Measurements from ENCODE around the gene ZNF892. TPM values are rescaled to one million over a fixed set of nuclear protein-coding genes. Genes with fewer than 3 reads are reported as not detected.

Gene ZNF892
- total and polyA plus RNA-seq, 9 of the 15 experiments (the other 6 are each of a cell fraction or from before 2014, with no cell fraction given) = 0.07 to 0.13 (median 0.09) TPM; not detected in 6

DNA sequence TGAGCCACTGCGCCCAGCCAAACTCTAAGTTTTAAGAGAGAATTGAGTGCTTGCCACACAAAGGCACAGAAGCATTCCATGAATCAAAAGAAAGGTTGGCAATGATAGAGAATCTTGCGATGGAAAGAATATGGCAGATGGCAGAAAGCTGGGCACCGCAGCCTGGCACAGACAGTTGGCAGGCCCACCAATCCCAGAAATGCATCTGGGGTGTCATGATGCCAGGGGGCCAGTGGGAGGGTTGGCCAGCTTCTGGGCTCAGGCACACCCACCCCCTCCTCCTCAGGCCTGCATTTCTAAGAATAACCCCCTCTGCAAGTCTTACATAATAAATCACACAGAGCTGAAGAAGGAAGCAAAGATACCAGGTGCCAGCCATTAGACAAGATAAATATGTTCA lies 22.1 kb upstream of the ZNF892 start:
- no peaks in the 10 kb centered on the region for H3K9me3 ChIP-seq (replicated peaks; ENCODE audit: control insufficient read depth, insufficient read depth, low read depth, low read length)
- no TSS peak for BruUV-seq (replicated peaks)
- no peaks in the 10 kb centered on the region for H3K79me2 ChIP-seq (ENCODE audit: control insufficient read depth, insufficient read depth, low read length)
- ChIA-PET POLR2A (no interaction called here), CTCF (ENCODE audit: low intra/inter-chr PET ratio) (no interaction called here)
- no peak overlapping the region for H3K4me3 ChIP-seq
- no peak for DNase-seq (ENCODE audit: extremely low read depth in 1 of 4, low spot score in 3 of 4)
- in situ Hi-C loops (cut with MboI) (no loop called here), intact Hi-C loops (cut with micrococcal nuclease) (no loop called here)
- H3K4me2 ChIP-seq (ENCODE audit: insufficient read depth, low read length) = no peak overlapping the region
- no peak for TF ChIP-seq ZNF282 (CRISPR knock-in tag; IDR thresholded peaks at IDR 0.05)
- no peak for TF ChIP-seq CEBPG (CRISPR knock-in tag; IDR thresholded peaks at IDR 0.05)
- TF ChIP-seq CEBPG (tag; conservative IDR thresholded peaks at IDR 0.05 in 1 of 2, IDR thresholded peaks at IDR 0.05 in 1 of 2) = no peak
- TF ChIP-seq, protein P1, sequence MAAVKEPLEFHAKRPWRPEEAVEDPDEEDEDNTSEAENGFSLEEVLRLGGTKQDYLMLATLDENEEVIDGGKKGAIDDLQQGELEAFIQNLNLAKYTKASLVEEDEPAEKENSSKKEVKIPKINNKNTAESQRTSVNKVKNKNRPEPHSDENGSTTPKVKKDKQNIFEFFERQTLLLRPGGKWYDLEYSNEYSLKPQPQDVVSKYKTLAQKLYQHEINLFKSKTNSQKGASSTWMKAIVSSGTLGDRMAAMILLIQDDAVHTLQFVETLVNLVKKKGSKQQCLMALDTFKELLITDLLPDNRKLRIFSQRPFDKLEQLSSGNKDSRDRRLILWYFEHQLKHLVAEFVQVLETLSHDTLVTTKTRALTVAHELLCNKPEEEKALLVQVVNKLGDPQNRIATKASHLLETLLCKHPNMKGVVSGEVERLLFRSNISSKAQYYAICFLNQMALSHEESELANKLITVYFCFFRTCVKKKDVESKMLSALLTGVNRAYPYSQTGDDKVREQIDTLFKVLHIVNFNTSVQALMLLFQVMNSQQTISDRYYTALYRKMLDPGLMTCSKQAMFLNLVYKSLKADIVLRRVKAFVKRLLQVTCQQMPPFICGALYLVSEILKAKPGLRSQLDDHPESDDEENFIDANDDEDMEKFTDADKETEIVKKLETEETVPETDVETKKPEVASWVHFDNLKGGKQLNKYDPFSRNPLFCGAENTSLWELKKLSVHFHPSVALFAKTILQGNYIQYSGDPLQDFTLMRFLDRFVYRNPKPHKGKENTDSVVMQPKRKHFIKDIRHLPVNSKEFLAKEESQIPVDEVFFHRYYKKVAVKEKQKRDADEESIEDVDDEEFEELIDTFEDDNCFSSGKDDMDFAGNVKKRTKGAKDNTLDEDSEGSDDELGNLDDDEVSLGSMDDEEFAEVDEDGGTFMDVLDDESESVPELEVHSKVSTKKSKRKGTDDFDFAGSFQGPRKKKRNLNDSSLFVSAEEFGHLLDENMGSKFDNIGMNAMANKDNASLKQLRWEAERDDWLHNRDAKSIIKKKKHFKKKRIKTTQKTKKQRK (IDR thresholded peaks at IDR 0.05; ENCODE audit: borderline replicate concordance, low read depth, low read length) = no peak
- H3K9me1 ChIP-seq (ENCODE audit: control insufficient read depth, insufficient read depth, low read length) = no peaks in the 10 kb centered on the region
- no peak for ATAC-seq
- H2AFZ ChIP-seq (ENCODE audit: low read depth, low read length) = no peak overlapping the region
- no peaks in the 10 kb centered on the region for H3K4me1 ChIP-seq (replicated peaks in 1 of 2; ENCODE audit: control insufficient read depth in 2 of 2, insufficient read depth in 2 of 2, low read length in 2 of 2)
- H3K27me3 ChIP-seq (ENCODE audit: control insufficient read depth in 2 of 2, insufficient read depth in 2 of 2, low read length in 2 of 2) = no peaks in the 10 kb centered on the region; a peak in 2 of 5 replicates
- no peak overlapping the region for H3K9ac ChIP-seq (ENCODE audit: insufficient read depth in 1 of 2, low read depth in 2 of 2, low read length in 2 of 2)
- H3K36me3 ChIP-seq (ENCODE audit: control insufficient read depth, insufficient read depth, low read length) = peaks cover 20% of the 10 kb centered on the region; the same call in 2 of the 3 replicates
- H3K27ac ChIP-seq (ENCODE audit: extremely low read depth, low read depth, low read length) = no peak overlapping the region
- H4K20me1 ChIP-seq (replicated peaks; ENCODE audit: control insufficient read depth, insufficient read depth, low read length) = no peaks in the 10 kb centered on the region
- FAIRE-seq = no peak
- WGBS (ENCODE audit: insufficient coverage, low coverage, missing lambda C conversion rate) = 59% methylated on average over 3 of the region's 3 CpGs

Data from K562 (cell line).